ENCODE data around the gene STXBP5.
A peak's percentile ranks its signal among the peaks of the same experiment; 100 is the strongest.

Gene STXBP5

GRCh38 chr6:147204060-147204785 lies at the start of gene STXBP5:
Gene STXBP5 (plus strand): TSS chr6:147204417. CDS start chr6:147204533, 116 bp downstream.
- peak; percentile 53 to 60 for DNase-seq (ENCODE audit: low read depth in 2 of 2)
- peak within 1 kb of the TSS; percentile 84 to 92 for H3K4me3 ChIP-seq (replicated peaks in 1 of 2; ENCODE audit: low read depth in 2 of 2, low read length in 2 of 2)
- no peak for TF ChIP-seq CTCF (IDR thresholded peaks at IDR 0.05; ENCODE audit: low read depth, low read length)

GRCh38 chr6:147154454-147154853 lies 49.8 kb upstream of the STXBP5 start:
- no peak overlapping the region for H3K4me3 ChIP-seq (replicated peaks in 1 of 2; ENCODE audit: low read depth in 2 of 2, low read length in 2 of 2)
- no peak for TF ChIP-seq CTCF (IDR thresholded peaks at IDR 0.05; ENCODE audit: low read depth, low read length)
- peak; percentile 30 to 86 for DNase-seq (ENCODE audit: low read depth in 2 of 2)

- H3K4me3 ChIP-seq (replicated peaks in 1 of 2; ENCODE audit: low read depth in 2 of 2, low read length in 2 of 2) = no peak overlapping the region
- no peak for DNase-seq (ENCODE audit: low read depth in 2 of 2)
- no peak for TF ChIP-seq CTCF (IDR thresholded peaks at IDR 0.05; ENCODE audit: low read depth, low read length)
Measured at GRCh38 chr6:147156218-147156617, 48.0 kb upstream of the STXBP5 start.

- no peak overlapping the region for H3K4me3 ChIP-seq (replicated peaks in 1 of 2; ENCODE audit: low read depth in 2 of 2, low read length in 2 of 2)
- peak; percentile 37 to 79 for DNase-seq (ENCODE audit: low read depth in 2 of 2)
- TF ChIP-seq CTCF (IDR thresholded peaks at IDR 0.05; ENCODE audit: low read depth, low read length) = no peak
Measured at GRCh38 chr6:147156799-147157382, 47.3 kb upstream of the STXBP5 start.

GRCh38 chr6:147157930-147158329 lies 46.3 kb upstream of the STXBP5 start:
- no peak for TF ChIP-seq CTCF (IDR thresholded peaks at IDR 0.05; ENCODE audit: low read depth, low read length)
- H3K4me3 ChIP-seq (replicated peaks in 1 of 2; ENCODE audit: low read depth in 2 of 2, low read length in 2 of 2) = no peak overlapping the region
- DNase-seq (ENCODE audit: low read depth in 2 of 2) = no peak

GRCh38 chr6:147158881-147159280 lies 45.3 kb upstream of the STXBP5 start:
- no peak for TF ChIP-seq CTCF (IDR thresholded peaks at IDR 0.05; ENCODE audit: low read depth, low read length)
- no peak for DNase-seq (ENCODE audit: low read depth in 2 of 2)
- no peak overlapping the region for H3K4me3 ChIP-seq (replicated peaks in 1 of 2; ENCODE audit: low read depth in 2 of 2, low read length in 2 of 2)
